ENCODE measurements around the gene CARMIL3. TPM values are rescaled to one million over a fixed set of nuclear protein-coding genes. Genes with fewer than 3 reads are reported as not detected.

Gene CARMIL3
- total and polyA plus RNA-seq, 2 of the 8 experiments (the other 6 are each of a cell fraction or from before 2014, with no cell fraction given): 6.0 to 9.0 TPM

DNA sequence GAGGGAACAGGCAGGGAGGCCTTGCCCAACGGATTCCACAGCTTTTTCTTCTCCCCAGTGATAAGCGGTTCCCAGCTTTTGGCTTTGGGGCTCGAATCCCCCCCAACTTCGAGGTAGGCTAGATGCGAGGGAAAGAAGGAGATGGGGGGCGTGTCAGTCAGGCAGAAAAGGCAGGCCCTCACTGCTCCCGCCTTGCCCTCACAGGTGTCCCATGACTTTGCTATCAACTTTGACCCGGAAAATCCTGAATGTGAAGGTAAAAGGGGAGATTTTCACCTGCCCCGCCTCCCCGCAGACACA, 24.4 kb downstream of the CARMIL3 start:
- H3K9ac ChIP-seq (replicated peaks in 1 of 4; ENCODE audit: extremely low read depth in 1 of 4, low read depth in 3 of 4, low read length in 3 of 4): no peak overlapping the region
- H2BK20ac ChIP-seq (ENCODE audit: low read length): no peak overlapping the region
- H3K56ac ChIP-seq (replicated peaks; ENCODE audit: insufficient read length, low read depth, low read length): no peak overlapping the region
- H2BK5ac ChIP-seq (ENCODE audit: low read depth, low read length): no peak overlapping the region
- no peak overlapping the region for H3K4ac ChIP-seq (replicated peaks; ENCODE audit: insufficient read length, low read depth, low read length)
- H3K9me3 ChIP-seq (ENCODE audit: insufficient read depth in 2 of 2, low read depth in 1 of 2, low read length in 1 of 2): no peaks in the 10 kb centered on the region
- CTCF ChIA-PET (ENCODE audit: partially characterized antibody): interaction anchor here (1.7 to 23.8 kb wide), 5 partner anchors 9 to 22 kb away, joined by 3 to 316 read pairs (median 14); partner anchors contain the start of gene PCK2
- WGBS, 2 experiments (ENCODE audit: extremely low coverage in 1 of 2, insufficient coverage in 1 of 2, insufficient read length in 1 of 2, insufficient replicate concordance in 2 of 2, low coverage in 1 of 2, low lambda C conversion rate in 2 of 2, missing lambda C conversion rate in 1 of 2): 86% methylated on average over 9 of the region's 10 CpGs; no CpG with 5 or more reads in 1 of the 2 experiments
- DNase-seq (ENCODE audit: low read depth in 1 of 2, low spot score in 2 of 2) (no peak), FAIRE-seq (no peak)
- no peak overlapping the region for H3K14ac ChIP-seq (ENCODE audit: insufficient read length)
- no peak overlapping the region for H2AK5ac ChIP-seq (ENCODE audit: low read depth, low read length)
- no peak overlapping the region for H3K18ac ChIP-seq (ENCODE audit: extremely low read depth, low read length)
- H3K36me3 ChIP-seq (ENCODE audit: control insufficient read depth in 2 of 4, insufficient read depth in 4 of 4, low read length in 3 of 4): no peaks in the 10 kb centered on the region
- H3K4me3 ChIP-seq (ENCODE audit: extremely low read depth in 1 of 4, insufficient read depth in 2 of 4, low read depth in 3 of 4, low read length in 4 of 4): no peak overlapping the region
- H2BK15ac ChIP-seq (ENCODE audit: low read length): no peak overlapping the region
- H4K8ac ChIP-seq (ENCODE audit: extremely low read depth, insufficient read depth, low read length): no peak overlapping the region
- no peak overlapping the region for H3K23ac ChIP-seq (ENCODE audit: insufficient read length)
- POLR2A ChIA-PET (ENCODE audit: partially characterized antibody): interaction anchor here (0.9 to 27.2 kb wide), 3 partner anchors 10 to 37 kb away, joined by 3 to 626 read pairs (median 3); partner anchors contain the start of gene PCK2
- no peaks in the 10 kb centered on the region for H3K27me3 ChIP-seq (replicated peaks in 1 of 4; ENCODE audit: control insufficient read depth in 3 of 4, extremely low read depth in 1 of 4, insufficient read depth in 3 of 4, low read length in 3 of 4)
- H3K27ac ChIP-seq (ENCODE audit: low read depth, low read length): no peak overlapping the region
- no peak overlapping the region for H4K5ac ChIP-seq (ENCODE audit: insufficient read length, low read depth, low read length)
- H2BK120ac ChIP-seq (replicated peaks; ENCODE audit: low read depth, low read length): no peak overlapping the region
- H2BK12ac ChIP-seq (ENCODE audit: low read depth, low read length): no peak overlapping the region
- H3K4me2 ChIP-seq (ENCODE audit: insufficient read depth in 1 of 2, low read depth in 2 of 2, low read length in 2 of 2): no peak overlapping the region
- H3K23me2 ChIP-seq (ENCODE audit: low read depth, low read length): peaks cover 6% of the 10 kb centered on the region; the same call in 1 of the 2 replicates
- no peak overlapping the region for H2AFZ ChIP-seq (ENCODE audit: low read length)
- H3K4me1 ChIP-seq (replicated peaks in 1 of 4; ENCODE audit: control insufficient read depth in 3 of 4, insufficient read depth in 4 of 4, low read length in 3 of 4): peaks cover 0 to 14% (median 9%) of the 10 kb centered on the region in 4 experiments; a peak in 6 of 7 replicates
- H3K79me2 ChIP-seq (ENCODE audit: control insufficient read depth in 1 of 2, insufficient read depth in 2 of 2, low read length in 2 of 2): no peaks in the 10 kb centered on the region
- no peak overlapping the region for H4K91ac ChIP-seq (replicated peaks; ENCODE audit: insufficient read length, low read length)
- TF ChIP-seq HDAC6 (IDR thresholded peaks at IDR 0.05; ENCODE audit: low read depth, low read length): no peak
- TF ChIP-seq EZH2 (IDR thresholded peaks at IDR 0.05; ENCODE audit: low read depth, low read length, severe bottlenecking): no peak
- TF ChIP-seq POLR2AphosphoS5 (IDR thresholded peaks at IDR 0.05; ENCODE audit: low read depth, low read length): no peak
- TF ChIP-seq GABPA (IDR thresholded peaks at IDR 0.05; ENCODE audit: borderline replicate concordance, insufficient read depth, low read length): no peak
- no peak for TF ChIP-seq CREB1 (IDR thresholded peaks at IDR 0.05)
- TF ChIP-seq SIRT6 (IDR thresholded peaks at IDR 0.05; ENCODE audit: low read length): no peak
- no peak for TF ChIP-seq KDM5A (IDR thresholded peaks at IDR 0.05; ENCODE audit: low read length)
- no peak for TF ChIP-seq CBX8 (IDR thresholded peaks at IDR 0.05; ENCODE audit: borderline replicate concordance, low read depth, low read length)
- no peaks in the 10 kb centered on the region for H3K79me1 ChIP-seq (ENCODE audit: low read depth, low read length)
- no peaks in the 10 kb centered on the region for H4K20me1 ChIP-seq (replicated peaks in 1 of 2; ENCODE audit: control insufficient read depth in 1 of 2, insufficient read depth in 2 of 2, low read length in 2 of 2)

Measured in H1 (cell line).